Activated T-cell treated with anti-CD3 and anti-CD28 coated beads, Interleukin-2, amount 50 U/mL, for 24 hours (primary cell): ENCODE data around the gene PIF1.
A peak's percentile ranks its signal among the peaks of the same experiment; 100 is the strongest.

ENCODE experiments used
- DNase-seq: peaks from one replicate; pipeline ENCODE4 v3.0.0-alpha.2; 2020
- H3K27ac Mint-ChIP-seq: 2 replicates; pipeline ENCODE4 v1.8.0; 2020; ENCODE audit warnings: mild to moderate bottlenecking, mixed read lengths
- H3K27me3 Mint-ChIP-seq: 2 replicates; pipeline ENCODE4 v1.8.0; 2020; ENCODE audit warnings: mixed read lengths
- H3K36me3 Mint-ChIP-seq: 2 replicates; pipeline ENCODE4 v1.8.0; 2020; ENCODE audit warnings: low read depth, mixed read lengths
- H3K4me1 Mint-ChIP-seq: 2 replicates; pipeline ENCODE4 v1.8.0; 2020; ENCODE audit warnings: low read depth, mixed read lengths
- H3K4me3 Mint-ChIP-seq: 2 replicates; pipeline ENCODE4 v1.8.0; 2020; ENCODE audit warnings: mild to moderate bottlenecking, moderate library complexity, mixed read lengths
- H3K9me3 Mint-ChIP-seq: 2 replicates; pipeline ENCODE4 v1.8.0; 2020; ENCODE audit warnings: mixed read lengths

Gene PIF1

GRCh38 chr15:64855205-64855975 lies 29.9 kb upstream of the PIF1 start:
- no peaks in the 10 kb centered on the region for H3K9me3 Mint-ChIP-seq
- peak overlapping the region; percentile 63 for H3K27ac Mint-ChIP-seq
- no peak overlapping the region for H3K4me3 Mint-ChIP-seq
- peaks cover 52% of the 10 kb centered on the region for H3K4me1 Mint-ChIP-seq
- peaks cover 89% of the 10 kb centered on the region for H3K36me3 Mint-ChIP-seq
- DNase-seq: no peak
- H3K27me3 Mint-ChIP-seq: no peaks in the 10 kb centered on the region

- no peaks in the 10 kb centered on the region for H3K27me3 Mint-ChIP-seq
Observed at GRCh38 chr15:64854526-64854925, 29.1 kb upstream of the PIF1 start.

GRCh38 chr15:64854041-64854440 lies 28.6 kb upstream of the PIF1 start:
- peaks cover 87% of the 10 kb centered on the region for H3K36me3 Mint-ChIP-seq
- no peaks in the 10 kb centered on the region for H3K27me3 Mint-ChIP-seq
- H3K27ac Mint-ChIP-seq: peak overlapping the region; percentile 63
- H3K4me1 Mint-ChIP-seq: peaks cover 52% of the 10 kb centered on the region
- no peaks in the 10 kb centered on the region for H3K9me3 Mint-ChIP-seq
- H3K4me3 Mint-ChIP-seq: no peak overlapping the region
- DNase-seq: no peak

More at GRCh38 chr15:64854526-64854925, 29.1 kb upstream of the PIF1 start:
- Mint-ChIP-seq H3K4me3 (no peak overlapping the region), H3K4me1 (peaks cover 52% of the 10 kb centered on the region), H3K36me3 (peaks cover 89% of the 10 kb centered on the region), H3K27ac (peak overlapping the region; percentile 63), H3K9me3 (no peaks in the 10 kb centered on the region)
- no peak for DNase-seq

GRCh38 chr15:64851503-64851840 lies 26.0 kb upstream of the PIF1 start:
- Mint-ChIP-seq H3K9me3 (no peaks in the 10 kb centered on the region), H3K4me1 (peaks cover 54% of the 10 kb centered on the region), H3K27ac (peak overlapping the region; percentile 32), H3K4me3 (no peak overlapping the region), H3K36me3 (peaks cover 86% of the 10 kb centered on the region), H3K27me3 (no peaks in the 10 kb centered on the region)
- DNase-seq: no peak

GRCh38 chr15:64850778-64851502 lies 25.5 kb upstream of the PIF1 start:
- H3K4me1 Mint-ChIP-seq: peaks cover 53% of the 10 kb centered on the region
- no peaks in the 10 kb centered on the region for H3K9me3 Mint-ChIP-seq
- no peak overlapping the region for H3K4me3 Mint-ChIP-seq
- no peaks in the 10 kb centered on the region for H3K27me3 Mint-ChIP-seq
- no peak for DNase-seq
- H3K27ac Mint-ChIP-seq: peak overlapping the region; percentile 32
- peaks cover 82% of the 10 kb centered on the region for H3K36me3 Mint-ChIP-seq

- H3K4me1 Mint-ChIP-seq: peaks cover 57% of the 10 kb centered on the region
- DNase-seq: no peak
- H3K4me3 Mint-ChIP-seq: no peak overlapping the region
- no peaks in the 10 kb centered on the region for H3K27me3 Mint-ChIP-seq
- peaks cover 56% of the 10 kb centered on the region for H3K36me3 Mint-ChIP-seq
- peak overlapping the region; percentile 56 for H3K27ac Mint-ChIP-seq
- no peaks in the 10 kb centered on the region for H3K9me3 Mint-ChIP-seq
Observed at GRCh38 chr15:64847876-64848716, 22.6 kb upstream of the PIF1 start.

- Mint-ChIP-seq H3K36me3 (peaks cover 56% of the 10 kb centered on the region), H3K27me3 (no peaks in the 10 kb centered on the region), H3K4me1 (peaks cover 64% of the 10 kb centered on the region), H3K27ac (peak overlapping the region; percentile 19), H3K4me3 (no peak overlapping the region), H3K9me3 (no peaks in the 10 kb centered on the region)
- no peak for DNase-seq
Observed at GRCh38 chr15:64847448-64847847, 22.0 kb upstream of the PIF1 start.

- Mint-ChIP-seq H3K36me3 (peaks cover 57% of the 10 kb centered on the region), H3K27me3 (no peaks in the 10 kb centered on the region), H3K9me3 (no peaks in the 10 kb centered on the region), H3K4me3 (no peak overlapping the region), H3K4me1 (peaks cover 62% of the 10 kb centered on the region), H3K27ac (peak overlapping the region; percentile 41)
- DNase-seq: no peak
Observed at GRCh38 chr15:64847016-64847415, 21.6 kb upstream of the PIF1 start.

- peak overlapping the region; percentile 31 for H3K4me3 Mint-ChIP-seq
Observed at GRCh38 chr15:64845831-64846595, 20.6 kb upstream of the PIF1 start.

GRCh38 chr15:64845183-64845611 lies 19.8 kb upstream of the PIF1 start:
- peaks cover 66% of the 10 kb centered on the region for H3K4me1 Mint-ChIP-seq
- peak overlapping the region; percentile 92 for H3K4me3 Mint-ChIP-seq
- no peak for DNase-seq
- H3K9me3 Mint-ChIP-seq: no peaks in the 10 kb centered on the region
- H3K27me3 Mint-ChIP-seq: no peaks in the 10 kb centered on the region
- peak overlapping the region; percentile 91 for H3K27ac Mint-ChIP-seq
- H3K36me3 Mint-ChIP-seq: peaks cover 40% of the 10 kb centered on the region

More at GRCh38 chr15:64845831-64846595, 20.6 kb upstream of the PIF1 start:
- no peaks in the 10 kb centered on the region for H3K27me3 Mint-ChIP-seq
- H3K27ac Mint-ChIP-seq: peak overlapping the region; percentile 91
- no peaks in the 10 kb centered on the region for H3K9me3 Mint-ChIP-seq
- H3K4me1 Mint-ChIP-seq: peaks cover 60% of the 10 kb centered on the region
- DNase-seq: no peak
- H3K36me3 Mint-ChIP-seq: peaks cover 49% of the 10 kb centered on the region

- Mint-ChIP-seq H3K27ac (peak overlapping the region; percentile 91), H3K4me1 (peaks cover 68% of the 10 kb centered on the region), H3K27me3 (no peaks in the 10 kb centered on the region), H3K9me3 (no peaks in the 10 kb centered on the region), H3K36me3 (peaks cover 35% of the 10 kb centered on the region), H3K4me3 (peak overlapping the region; percentile 92)
- DNase-seq: peak; percentile 44
Observed at GRCh38 chr15:64844576-64845145, 19.2 kb upstream of the PIF1 start.

- Mint-ChIP-seq H3K27ac (peak overlapping the region; percentile 91), H3K4me1 (peaks cover 73% of the 10 kb centered on the region)
Observed at GRCh38 chr15:64843991-64844390, 18.5 kb upstream of the PIF1 start.

GRCh38 chr15:64842986-64843561 lies 17.6 kb upstream of the PIF1 start:
- H3K36me3 Mint-ChIP-seq: peaks cover 21% of the 10 kb centered on the region
- peak overlapping the region; percentile 92 for H3K4me3 Mint-ChIP-seq
- peak; percentile 38 for DNase-seq
- no peaks in the 10 kb centered on the region for H3K27me3 Mint-ChIP-seq
- H3K9me3 Mint-ChIP-seq: no peaks in the 10 kb centered on the region
- H3K4me1 Mint-ChIP-seq: peaks cover 76% of the 10 kb centered on the region
- peak overlapping the region; percentile 91 for H3K27ac Mint-ChIP-seq

More at GRCh38 chr15:64843991-64844390, 18.5 kb upstream of the PIF1 start:
- Mint-ChIP-seq H3K27me3 (no peaks in the 10 kb centered on the region), H3K36me3 (peaks cover 30% of the 10 kb centered on the region), H3K9me3 (no peaks in the 10 kb centered on the region), H3K4me3 (peak overlapping the region; percentile 92)
- no peak for DNase-seq
